Neural cell (in vitro differentiated cells): ENCODE results near the gene PIK3R3. TPM values are rescaled to one million over a fixed set of nuclear protein-coding genes. Genes with fewer than 3 reads are reported as not detected.
A peak's percentile ranks its signal among the peaks of the same experiment; 100 is the strongest.

ENCODE experiments used
- H2AFZ ChIP-seq: fragments of 200-600, 300-800 bp; sonication (generic), shearing (Covaris generic); 2 replicates; pipeline ENCODE4 v1.6.0; 2014; ENCODE audit warnings: low read depth, mild to moderate bottlenecking, antibody characterized with exemption, low read length, moderate library complexity
- H3F3A ChIP-seq: fragments of 200-600 bp; shearing (Covaris generic); 2 replicates; pipeline ENCODE4 v1.6.1; 2016; ENCODE audit warnings: mild to moderate bottlenecking, moderate library complexity, mixed read lengths, antibody characterized with exemption, low read length; ENCODE audit not compliant: insufficient read depth, poor library complexity, severe bottlenecking
- H3K27ac ChIP-seq: fragments of 200-600, 300-800 bp; sonication (generic), shearing (Covaris generic); 2 replicates; pipeline ENCODE4 v1.5.1; 2014; ENCODE audit warnings: mild to moderate bottlenecking, low read length, moderate library complexity
- H3K27me3 ChIP-seq: fragments of 300-800, 200-600 bp; sonication (generic), shearing (Covaris generic); 2 replicates; pipeline ENCODE4 v1.6.0; 2014; ENCODE audit warnings: mild to moderate bottlenecking, low read depth, low read length, moderate library complexity; ENCODE audit not compliant: insufficient read depth
- H3K36me3 ChIP-seq: fragments of 300-800, 200-600 bp; sonication (generic), shearing (Covaris generic); 2 replicates; pipeline ENCODE4 v1.5.1; 2014; ENCODE audit warnings: mild to moderate bottlenecking, antibody characterized with exemption, low read length, moderate library complexity; ENCODE audit not compliant: insufficient read depth
- H3K4me2 ChIP-seq: fragments of 300-800, 200-600 bp; sonication (generic), shearing (Covaris generic); 2 replicates; pipeline ENCODE4 v1.6.0; 2014; ENCODE audit warnings: mild to moderate bottlenecking, low read length
- H3K4me3 ChIP-seq: fragments of 300-800, 200-600 bp; sonication (generic), shearing (Covaris generic); 2 replicates; pipeline ENCODE4 v1.5.1; 2014; ENCODE audit warnings: mild to moderate bottlenecking, low read length, moderate library complexity
- H3K79me2 ChIP-seq: fragments of 200-600 bp; shearing (Covaris generic); replicated peaks from 2 replicates; pipeline ENCODE4 v1.6.0; 2014; ENCODE audit warnings: mild to moderate bottlenecking, low read length, moderate library complexity; ENCODE audit not compliant: insufficient read depth
- H3K9ac ChIP-seq: fragments of 300-800, 200-600 bp; sonication (generic), shearing (Covaris generic); 2 replicates; pipeline ENCODE4 v1.6.1; 2016; ENCODE audit warnings: mild to moderate bottlenecking, low read length, mixed read lengths
- H3K9me2 ChIP-seq: fragments of 200-600 bp; shearing (Covaris generic); 2 replicates; pipeline ENCODE4 v1.6.1; 2016; ENCODE audit warnings: mild to moderate bottlenecking, low read length, mixed read lengths; ENCODE audit not compliant: insufficient read depth
- H3K9me3 ChIP-seq: fragments of 200-600, 300-800 bp; sonication (generic), shearing (Covaris generic); 2 replicates; pipeline ENCODE4 v1.6.1; 2016; ENCODE audit warnings: mild to moderate bottlenecking, mixed run types, low read length, moderate library complexity, mixed read lengths
- H4K20me1 ChIP-seq: fragments of 200-600 bp; shearing (Covaris generic); 2 replicates; pipeline ENCODE4 v1.6.1; 2016; ENCODE audit warnings: mild to moderate bottlenecking, mixed run types; ENCODE audit not compliant: insufficient read depth
- EP300 ChIP-seq: fragments of 450-650 bp; conservative IDR thresholded peaks from 2 replicates; pipeline ENCODE4 v1.6.1; 2014; ENCODE audit warnings: antibody characterized with exemption, mild to moderate bottlenecking, moderate library complexity; ENCODE audit not compliant: poor library complexity, severe bottlenecking
- EZH2 ChIP-seq: fragments of 200-600, 300-800 bp; shearing (Covaris generic), sonication (generic); IDR thresholded peaks from 2 replicates; pipeline ENCODE4 v1.6.1; 2014; ENCODE audit warnings: antibody characterized with exemption, low read length, borderline replicate concordance, mild to moderate bottlenecking; ENCODE audit not compliant: insufficient read depth, poor library complexity, severe bottlenecking
- MXI1 ChIP-seq: fragments of 450-650 bp; conservative IDR thresholded peaks from 2 replicates; pipeline ENCODE4 v1.6.1; 2014; ENCODE audit warnings: antibody characterized with exemption, mild to moderate bottlenecking; ENCODE audit not compliant: poor library complexity, severe bottlenecking
- POLR2AphosphoS5 ChIP-seq: IDR thresholded peaks from 2 replicates; pipeline ENCODE4 v1.6.1; 2012
- RAD21 ChIP-seq: fragments of 450-650 bp; conservative IDR thresholded peaks from 2 replicates; pipeline ENCODE4 v1.6.1; 2014; ENCODE audit warnings: antibody characterized with exemption, mild to moderate bottlenecking, moderate library complexity
- REST ChIP-seq: IDR thresholded peaks from 2 replicates; pipeline ENCODE4 v1.6.1; 2012; ENCODE audit warnings: borderline replicate concordance
- SMC3 ChIP-seq: fragments of 450-650 bp; conservative IDR thresholded peaks from 2 replicates; pipeline ENCODE4 v1.6.1; 2014; ENCODE audit warnings: antibody characterized with exemption, mild to moderate bottlenecking, moderate library complexity; ENCODE audit not compliant: poor library complexity
- TAF1 ChIP-seq: IDR thresholded peaks from 2 replicates; pipeline ENCODE4 v1.6.1; 2012; ENCODE audit warnings: low read depth
- polyA plus RNA-seq: library from polyadenylated mRNA; depleted of rRNA; stranded (reverse); fragments of >200 nt; gene quantifications from 2 replicates; pipeline ENCODE4 v1.2.3, GENCODE V29; 2014
- TF ChIP-seq, protein P1 (sequence below): fragments of 450-650 bp; IDR thresholded peaks from 2 replicates; pipeline ENCODE4 v1.5.1; 2014; ENCODE audit warnings: antibody characterized with exemption, mild to moderate bottlenecking, moderate library complexity; ENCODE audit not compliant: poor library complexity, severe bottlenecking

The PIK3R3 gene
- polyA plus RNA-seq, 1 donor from 2014 or later: 119 TPM

DNA sequence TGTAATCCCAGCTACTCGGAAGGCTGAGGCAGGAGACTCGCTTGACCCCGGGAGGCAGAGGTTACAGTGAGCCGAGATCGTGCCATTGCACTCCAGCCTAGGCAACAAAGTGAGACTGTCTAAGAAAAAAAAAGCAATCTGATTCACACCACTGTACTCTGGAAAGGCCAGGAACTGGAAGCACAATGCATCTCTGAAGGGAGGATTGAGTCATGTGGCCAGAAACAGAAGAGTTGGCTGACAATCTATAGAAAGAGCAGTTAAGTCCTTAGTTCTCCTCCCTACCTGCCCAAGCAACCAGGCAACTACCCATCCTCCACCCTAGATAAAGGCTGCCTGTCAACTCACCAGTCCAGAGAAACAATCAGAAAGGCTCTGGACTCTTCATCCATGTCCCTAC, 45.9 kb downstream of the PIK3R3 start:
- TF ChIP-seq, protein P1, sequence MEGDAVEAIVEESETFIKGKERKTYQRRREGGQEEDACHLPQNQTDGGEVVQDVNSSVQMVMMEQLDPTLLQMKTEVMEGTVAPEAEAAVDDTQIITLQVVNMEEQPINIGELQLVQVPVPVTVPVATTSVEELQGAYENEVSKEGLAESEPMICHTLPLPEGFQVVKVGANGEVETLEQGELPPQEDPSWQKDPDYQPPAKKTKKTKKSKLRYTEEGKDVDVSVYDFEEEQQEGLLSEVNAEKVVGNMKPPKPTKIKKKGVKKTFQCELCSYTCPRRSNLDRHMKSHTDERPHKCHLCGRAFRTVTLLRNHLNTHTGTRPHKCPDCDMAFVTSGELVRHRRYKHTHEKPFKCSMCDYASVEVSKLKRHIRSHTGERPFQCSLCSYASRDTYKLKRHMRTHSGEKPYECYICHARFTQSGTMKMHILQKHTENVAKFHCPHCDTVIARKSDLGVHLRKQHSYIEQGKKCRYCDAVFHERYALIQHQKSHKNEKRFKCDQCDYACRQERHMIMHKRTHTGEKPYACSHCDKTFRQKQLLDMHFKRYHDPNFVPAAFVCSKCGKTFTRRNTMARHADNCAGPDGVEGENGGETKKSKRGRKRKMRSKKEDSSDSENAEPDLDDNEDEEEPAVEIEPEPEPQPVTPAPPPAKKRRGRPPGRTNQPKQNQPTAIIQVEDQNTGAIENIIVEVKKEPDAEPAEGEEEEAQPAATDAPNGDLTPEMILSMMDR: no peak
- no peak for TF ChIP-seq EP300
- no peak for TF ChIP-seq EZH2
- no peak for TF ChIP-seq RAD21
- no peak for TF ChIP-seq TAF1
- TF ChIP-seq SMC3: no peak
- TF ChIP-seq MXI1: no peak
- TF ChIP-seq POLR2AphosphoS5: no peak
- no peak for TF ChIP-seq REST
- H3K4me2 ChIP-seq: no peak overlapping the region
- H3K9me2 ChIP-seq: no peaks in the 10 kb centered on the region
- peaks cover 97% of the 10 kb centered on the region for H3K79me2 ChIP-seq
- H3K27ac ChIP-seq: no peak overlapping the region
- H3K36me3 ChIP-seq: no peaks in the 10 kb centered on the region
- H3F3A ChIP-seq: peaks cover 3% of the 10 kb centered on the region
- H2AFZ ChIP-seq: no peak overlapping the region
- H3K27me3 ChIP-seq: no peaks in the 10 kb centered on the region
- H3K4me3 ChIP-seq: no peak overlapping the region
- H3K9ac ChIP-seq: no peak overlapping the region
- H3K9me3 ChIP-seq: no peaks in the 10 kb centered on the region
- H4K20me1 ChIP-seq: peaks cover 35% of the 10 kb centered on the region

GRCh38 chr1:46084553-46085451, 47.6 kb downstream of the PIK3R3 start:
- Histone ChIP-seq H3K4me3 (no peak overlapping the region), H2AFZ (no peak overlapping the region), H3K9ac (no peak overlapping the region), H3F3A (peaks cover 3% of the 10 kb centered on the region), H3K9me2 (no peaks in the 10 kb centered on the region), H3K4me2 (no peak overlapping the region), H4K20me1 (peaks cover 35% of the 10 kb centered on the region), H3K27me3 (no peaks in the 10 kb centered on the region), H3K79me2 (peaks cover 96% of the 10 kb centered on the region), H3K9me3 (no peaks in the 10 kb centered on the region), H3K27ac (no peak overlapping the region), H3K36me3 (no peaks in the 10 kb centered on the region)
- TF ChIP-seq SMC3 (no peak), EP300 (no peak), REST (no peak), TAF1 (no peak), EZH2 (no peak), RAD21 (no peak), POLR2AphosphoS5 (peak; percentile 49)
- TF ChIP-seq, protein P1: no peak
